Lung (tissue), 12 donors: Measurements from ENCODE around the gene TGFBR3. TPM values are rescaled to one million over a fixed set of nuclear protein-coding genes. Genes with fewer than 3 reads are reported as not detected.

Source experiments
- ATAC-seq: fragments of 200-7000 bp; cut with Tn5 transposase; one replicate; pipeline ENCODE4 v1.9.1; 2020; ENCODE audit warnings: moderate number of reproducible peaks; ENCODE audit not compliant: insufficient read depth, low FRiP score
- DNase-seq, 3 donors: peaks; one replicate each; pipeline ENCODE4 v3.0.0-alpha.2; 2013 to 2017
- H3K27ac ChIP-seq, 2 donors: one replicate each; pipeline ENCODE4 v1.5.1; 2013; ENCODE audit warnings: mild to moderate bottlenecking in 2 of 2, moderate library complexity in 2 of 2, control low read depth in 1 of 2, inconsistent platforms in 1 of 2, low read depth in 1 of 2, low read length in 1 of 2
- H3K27me3 ChIP-seq, 3 donors: one replicate each; pipeline ENCODE4 v1.5.1; 2013; ENCODE audit warnings: low read length in 2 of 3; ENCODE audit not compliant: control insufficient read depth in 3 of 3, insufficient read depth in 3 of 3
- H3K36me3 ChIP-seq, 4 donors: one replicate each; pipeline ENCODE4 v1.5.1; 2013; ENCODE audit warnings: low read length in 4 of 4, mild to moderate bottlenecking in 1 of 4, moderate library complexity in 1 of 4; ENCODE audit not compliant: control insufficient read depth in 4 of 4, insufficient read depth in 4 of 4
- H3K4me1 ChIP-seq, 5 donors: one replicate each; pipeline ENCODE4 v1.5.1; 2013; ENCODE audit warnings: low read length in 5 of 5, mild to moderate bottlenecking in 2 of 5, moderate library complexity in 1 of 5; ENCODE audit not compliant: control insufficient read depth in 5 of 5, insufficient read depth in 5 of 5
- H3K4me3 ChIP-seq: one replicate; pipeline ENCODE4 v1.5.1; 2013; ENCODE audit warnings: mild to moderate bottlenecking, control low read depth, moderate library complexity
- H3K9ac ChIP-seq, 2 donors: one replicate each; pipeline ENCODE4 v1.5.1; 2013; ENCODE audit warnings: low read length in 2 of 2, control low read depth in 1 of 2; ENCODE audit not compliant: insufficient read depth in 1 of 2
- H3K9me3 ChIP-seq, 4 donors: one replicate each; pipeline ENCODE4 v1.5.1; 2013; ENCODE audit warnings: low read length in 3 of 4, mild to moderate bottlenecking in 1 of 4, moderate library complexity in 1 of 4; ENCODE audit not compliant: control insufficient read depth in 4 of 4, insufficient read depth in 3 of 4
- CTCF ChIP-seq: IDR thresholded peaks from 2 replicates; pipeline ENCODE4 v1.5.1; 2012; ENCODE audit warnings: mild to moderate bottlenecking; ENCODE audit errors: control extremely low read depth, extremely low read depth
- WGBS, 2 donors: extraction: QIAGEN DNeasy Blood & Tissue Kit; methylation state at CpG; one replicate each; pipeline ENCODE4 v1.1.7; 2013; 5-methylcytosine and 5-hydroxymethylcytosine counted together
- polyA plus RNA-seq, 2 donors: library from polyadenylated mRNA; stranded (reverse); fragments of 200-250 nt; gene quantifications; one replicate each; pipeline ENCODE4 v1.2.1, GENCODE V29; 2013
- total RNA-seq, 2 donors: library from RNA; depleted of rRNA in 1 of 2; stranded (reverse); fragments of >200 nt in 1 of 2; gene quantifications; one replicate each; pipeline ENCODE4 v1.2.1, GENCODE V29; 2014 to 2021
- donor health status: control.
- donor health status: control.
- donor health status: Bipolar disorder and iron deficiency.
- donor health status: healthy.
- donor health status: DM: yes; HTN: yes; CAD: no.

Gene TGFBR3
- total and polyA plus RNA-seq, 4 donors, result 13.1 to 99.6 (median 26.5) TPM

GRCh38 chr1:91879733-91880132 is 6.2 kb downstream of the TGFBR3 start:
- no peak overlapping the region for H3K4me3 ChIP-seq
- no peak for DNase-seq
- no peak for TF ChIP-seq CTCF
- H3K36me3 ChIP-seq, result no peaks in the 10 kb centered on the region
- no peaks in the 10 kb centered on the region for H3K27me3 ChIP-seq
- H3K4me1 ChIP-seq, result peaks cover 3 to 22% (median 8%) of the 10 kb centered on the region in 5 donors
- H3K9me3 ChIP-seq, result no peaks in the 10 kb centered on the region
- H3K9ac ChIP-seq, result peak overlapping the region in 1 of 2 donors; percentile 50
- ATAC-seq, result no peak
- no peak overlapping the region for H3K27ac ChIP-seq

GRCh38 chr1:91877574-91878208 is 8.3 kb downstream of the TGFBR3 start:
- peaks cover 4 to 11% (median 8%) of the 10 kb centered on the region in 5 donors for H3K4me1 ChIP-seq
- DNase-seq, result no peak
- ATAC-seq, result no peak
- no peak overlapping the region for H3K9ac ChIP-seq
- 79 to 87% methylated on average over 5 of the region's 5 CpGs for WGBS, 2 donors
- no peak overlapping the region for H3K27ac ChIP-seq
- H3K4me3 ChIP-seq, result no peak overlapping the region
- H3K9me3 ChIP-seq, result no peaks in the 10 kb centered on the region
- H3K36me3 ChIP-seq, result no peaks in the 10 kb centered on the region
- no peak for TF ChIP-seq CTCF
- H3K27me3 ChIP-seq, result no peaks in the 10 kb centered on the region

GRCh38 chr1:91876781-91877573 is 9.0 kb downstream of the TGFBR3 start:
- TF ChIP-seq CTCF, result no peak
- peaks cover 4 to 17% (median 15%) of the 10 kb centered on the region in 5 donors for H3K4me1 ChIP-seq
- WGBS, 2 donors, result 85 to 86% methylated on average over 2 of the region's 2 CpGs

More at GRCh38 chr1:91876781-91877573, 9.0 kb downstream of the TGFBR3 start:
- Histone ChIP-seq H3K9ac (no peak overlapping the region), H3K9me3 (no peaks in the 10 kb centered on the region), H3K4me3 (no peak overlapping the region), H3K27ac (no peak overlapping the region), H3K36me3 (no peaks in the 10 kb centered on the region), H3K27me3 (no peaks in the 10 kb centered on the region)
- no peak for ATAC-seq
- DNase-seq, result no peak
